ENCODE data around the gene SYT7. TPM values are rescaled to one million over a fixed set of nuclear protein-coding genes. Genes with fewer than 3 reads are reported as not detected.
"Not testable (repeated sequence)": the region's sequence is repeated elsewhere in the genome, so short reads cannot be mapped to it uniquely, and the experiment has no call there.

SYT7 gene
- total RNA-seq, 1 donor from 2014 or later: 23.7 TPM

- ATAC-seq (ENCODE audit: poor library complexity) (no peak), DNase-seq (no peak)
- intact Hi-C loops (cut with DNase I): no loop called here
Measured at GRCh38 chr11:61496602-61497400, 84.1 kb downstream of the SYT7 start.

DNA sequence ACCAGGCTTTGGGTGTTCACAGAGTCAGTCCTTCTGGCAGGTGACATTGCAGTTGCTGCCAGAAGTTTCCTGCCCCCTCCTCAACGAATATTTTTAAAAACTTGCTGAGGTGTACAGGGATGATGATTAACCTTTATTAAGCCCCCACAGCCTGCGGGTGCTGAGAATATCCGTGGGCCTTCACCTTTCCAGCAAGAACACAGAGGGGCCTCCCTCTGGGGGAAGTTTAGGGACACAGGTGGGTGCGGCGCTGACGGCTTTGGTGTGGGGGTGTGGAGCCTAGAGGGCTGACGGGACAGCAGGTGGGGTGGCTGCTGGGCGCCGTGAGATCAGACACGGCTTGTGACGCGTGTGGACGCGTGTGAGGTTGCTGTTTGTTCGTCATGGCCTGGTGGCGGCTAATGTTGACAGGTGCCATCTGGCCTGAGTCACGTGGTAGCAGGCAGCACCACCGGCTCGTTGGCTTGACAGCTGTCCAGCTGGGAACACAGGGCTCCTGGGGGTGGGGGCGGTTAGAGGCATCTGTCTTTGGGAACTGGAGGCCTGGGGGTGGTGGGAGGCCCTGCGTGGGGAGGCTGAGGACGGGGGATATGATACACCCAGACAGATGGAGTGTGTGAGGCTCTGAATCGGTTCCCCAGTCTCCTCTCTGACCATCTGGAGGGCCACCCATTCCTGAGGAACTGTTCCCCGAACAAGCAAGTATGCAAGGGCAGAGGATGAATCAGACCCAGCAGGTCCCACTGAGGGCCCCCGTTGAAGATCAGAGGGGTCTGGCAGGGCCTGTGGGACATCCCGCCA is 84.9 kb downstream of the SYT7 start:
- DNase-seq (no peak), ATAC-seq (ENCODE audit: poor library complexity) (peak; percentile 15)
- intact Hi-C loops (cut with DNase I): no loop called here

- intact Hi-C loops (cut with DNase I): no loop called here
- DNase-seq (no peak), ATAC-seq (ENCODE audit: poor library complexity) (peak; percentile 54)
Measured at GRCh38 chr11:61494381-61494961, 86.4 kb downstream of the SYT7 start.

- ATAC-seq (ENCODE audit: poor library complexity): no peak
- intact Hi-C loops (cut with DNase I): no loop called here
Measured at GRCh38 chr11:61491736-61492395, 89.0 kb downstream of the SYT7 start.

GRCh38 chr11:61489833-61490721 is 90.8 kb downstream of the SYT7 start:
- ATAC-seq (ENCODE audit: poor library complexity) (peak; percentile 59), DNase-seq (peak; percentile 72)
- intact Hi-C loops (cut with DNase I): no loop called here

More at GRCh38 chr11:61491736-61492395, 89.0 kb downstream of the SYT7 start:
- DNase-seq: no peak

DNA sequence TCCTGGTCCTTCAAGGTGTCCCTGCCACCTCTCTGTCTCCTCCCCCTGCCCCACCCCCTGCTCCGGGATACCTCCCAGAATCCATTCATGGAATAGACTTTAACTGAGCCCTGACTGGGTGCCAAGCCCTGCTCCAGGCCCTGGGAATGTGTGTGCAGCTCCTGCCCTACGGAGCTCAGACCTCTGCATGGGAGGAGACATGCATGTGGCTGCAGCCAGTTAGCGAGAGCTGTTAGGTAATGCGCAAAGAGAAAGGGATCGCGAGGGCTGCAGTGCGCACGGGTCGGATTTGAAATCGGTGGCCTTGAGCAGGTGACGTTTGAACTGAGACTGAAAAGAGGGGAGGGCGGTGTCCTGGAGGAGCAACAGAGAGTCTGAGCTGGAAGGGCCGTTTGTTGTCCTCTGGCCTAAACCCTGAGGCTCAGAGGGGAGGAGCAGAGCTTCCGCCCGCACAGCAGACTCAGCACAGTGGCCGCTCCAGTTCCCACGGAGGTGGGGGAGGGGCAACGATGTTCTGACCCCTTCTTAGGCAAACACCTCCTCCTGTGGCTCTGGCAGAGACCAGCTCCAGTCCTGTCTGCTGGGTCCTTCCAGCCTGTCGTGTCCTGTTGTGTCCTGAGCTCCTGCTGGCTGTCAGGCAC is 92.1 kb downstream of the SYT7 start:
- DNase-seq: peak; percentile 81
- ATAC-seq (ENCODE audit: poor library complexity): peak; percentile 77
- intact Hi-C loops (cut with DNase I): no loop called here

- intact Hi-C loops (cut with DNase I): no loop called here
- ATAC-seq (ENCODE audit: poor library complexity): no peak
- no peak for DNase-seq
Measured at GRCh38 chr11:61487342-61488025, 93.4 kb downstream of the SYT7 start.

- ATAC-seq (ENCODE audit: poor library complexity) (no peak), DNase-seq (no peak)
- intact Hi-C loops (cut with DNase I): no loop called here
Measured at GRCh38 chr11:61486779-61487178, 94.1 kb downstream of the SYT7 start.

DNA sequence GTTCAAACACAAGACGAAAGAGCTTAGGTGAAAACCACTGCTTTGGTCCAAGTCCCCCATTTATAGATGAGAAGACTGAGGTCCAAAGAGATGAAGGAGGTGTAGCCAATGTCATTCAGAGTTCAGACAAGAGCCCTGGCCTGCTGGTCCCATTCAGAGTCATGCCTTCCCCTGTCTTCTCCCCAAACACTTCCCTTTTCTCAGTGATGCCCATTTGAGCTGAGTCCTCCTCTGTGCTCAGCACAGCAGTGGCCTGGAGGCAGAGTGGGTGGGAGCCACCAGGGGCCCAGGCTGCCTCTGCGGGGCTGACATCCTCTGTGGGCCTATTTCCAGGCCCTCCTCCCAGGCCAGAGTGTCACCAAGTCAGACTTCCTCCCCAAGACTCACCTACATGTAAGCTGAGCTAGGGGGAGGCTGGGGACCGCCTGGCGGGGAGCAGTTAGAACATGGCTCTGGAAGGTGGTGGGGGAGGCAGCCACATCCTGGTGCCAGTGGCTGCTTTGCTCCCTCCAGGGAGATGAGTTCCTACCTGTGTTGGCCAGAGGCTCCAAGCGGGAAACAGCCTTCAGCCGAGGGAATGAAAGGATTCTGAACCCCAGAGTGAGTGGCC is 94.8 kb downstream of the SYT7 start:
- intact Hi-C loops (cut with DNase I): no loop called here
- ATAC-seq (ENCODE audit: poor library complexity) (no peak), DNase-seq (no peak)

DNA sequence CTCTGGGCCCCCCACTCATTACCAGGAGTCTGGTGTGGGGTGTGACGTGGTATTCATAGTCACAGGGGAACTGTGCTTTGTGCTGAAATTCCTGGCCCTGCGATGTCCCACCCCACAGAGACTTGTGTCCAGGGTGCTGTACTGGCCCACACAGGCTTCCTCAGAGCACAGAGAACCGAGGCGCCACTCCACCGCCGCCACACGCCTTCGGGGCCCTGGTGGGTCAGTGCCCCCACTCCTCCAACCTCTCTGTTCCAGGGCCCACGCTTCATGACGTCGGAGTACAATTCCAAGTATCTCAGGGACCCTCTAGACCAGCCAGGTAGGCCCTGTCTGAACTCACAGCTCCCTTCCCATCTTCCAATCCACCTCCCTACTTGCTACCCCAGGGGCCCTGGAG is 95.8 kb downstream of the SYT7 start:
- no peak for DNase-seq
- ATAC-seq (ENCODE audit: poor library complexity): no peak
- intact Hi-C loops (cut with DNase I): no loop called here

DNA sequence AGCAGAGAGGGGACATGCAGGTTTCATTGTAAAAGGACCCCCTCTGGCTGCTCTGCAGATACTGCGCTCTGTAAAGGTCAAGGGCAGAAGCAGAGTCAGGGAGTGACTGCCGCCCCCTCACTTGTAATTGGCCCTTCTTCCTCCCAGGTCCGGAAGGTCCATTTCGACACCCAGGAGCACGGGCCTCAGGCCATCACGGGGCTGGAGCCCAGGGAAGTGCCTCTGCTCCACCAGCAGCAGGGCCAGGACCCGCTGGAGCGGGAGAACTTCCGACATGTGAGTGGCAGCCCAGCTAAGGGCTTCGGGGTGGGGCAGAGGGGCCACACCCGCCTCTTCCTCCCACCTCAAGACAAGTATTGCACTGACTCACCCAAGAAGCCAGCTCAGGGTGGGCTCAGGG is 96.3 kb downstream of the SYT7 start:
- DNase-seq (no peak), ATAC-seq (ENCODE audit: poor library complexity) (no peak)
- intact Hi-C loops (cut with DNase I): no loop called here

DNA sequence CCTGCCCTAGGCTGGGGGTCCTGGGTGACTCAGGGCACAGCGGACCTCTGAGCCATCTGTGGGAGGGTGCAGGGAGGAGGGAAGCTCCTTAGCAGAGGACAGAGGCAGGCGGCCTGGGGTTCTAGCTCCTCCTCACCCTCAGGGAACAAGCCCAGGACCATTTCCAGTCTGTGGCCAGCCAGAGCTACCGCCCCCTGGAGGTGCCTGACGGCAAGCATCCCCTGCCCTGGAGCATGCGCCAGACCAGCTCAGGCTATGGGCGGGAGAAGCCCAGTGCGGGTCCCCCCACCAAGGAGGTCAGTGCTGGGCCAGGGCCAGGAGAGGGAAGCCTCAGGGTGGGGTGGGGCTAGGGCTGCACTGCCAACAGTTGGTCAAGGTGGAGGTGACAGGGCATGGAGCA is 98.4 kb downstream of the SYT7 start:
- ATAC-seq (ENCODE audit: poor library complexity): no peak
- intact Hi-C loops (cut with DNase I): no loop called here
- no peak for DNase-seq

- intact Hi-C loops (cut with DNase I): no loop called here
- ATAC-seq (ENCODE audit: poor library complexity) (no peak), DNase-seq (no peak)
Measured at GRCh38 chr11:61481806-61482205, 99.1 kb downstream of the SYT7 start.

GRCh38 chr11:61480994-61481335 is 99.9 kb downstream of the SYT7 start:
- ATAC-seq (ENCODE audit: poor library complexity) (peak; percentile 14), DNase-seq (no peak)
- intact Hi-C loops (cut with DNase I): no loop called here

DNA sequence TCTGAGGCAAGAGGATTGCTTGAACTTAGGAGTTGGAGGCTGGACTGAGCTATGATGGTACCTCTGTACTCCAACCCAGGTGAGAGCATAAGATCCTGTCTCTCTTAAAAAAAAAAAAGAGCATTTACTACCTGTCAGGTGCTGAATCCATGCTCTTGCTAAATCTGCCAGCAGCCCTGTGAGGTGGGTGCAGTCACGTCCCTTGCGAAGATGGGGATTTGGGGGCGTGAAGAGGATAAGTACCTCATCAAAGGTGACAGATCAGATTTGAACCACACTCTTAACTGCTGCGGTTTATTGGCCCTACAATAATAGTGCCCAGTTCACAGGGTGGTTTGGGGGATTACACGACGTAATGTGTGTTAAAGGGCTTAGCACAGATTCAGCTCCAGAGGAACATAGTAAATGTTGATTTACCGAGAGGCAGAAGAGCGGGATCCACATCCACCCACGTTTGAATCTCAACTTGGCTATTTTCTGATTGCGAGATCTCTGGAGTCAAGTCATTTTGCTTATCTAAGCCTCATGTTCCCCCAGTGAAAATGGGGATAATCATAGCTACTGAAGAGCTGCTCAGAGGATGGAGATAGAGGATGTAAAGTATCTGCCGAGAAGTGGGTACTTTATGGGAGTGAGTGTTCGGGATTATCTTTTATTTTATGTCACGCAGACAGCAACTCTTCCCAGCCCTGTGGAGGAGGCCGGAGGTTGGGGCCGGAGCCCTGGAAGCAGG is 100.4 kb downstream of the SYT7 start:
- no peak for ATAC-seq (ENCODE audit: poor library complexity)
- DNase-seq: no peak
- intact Hi-C loops (cut with DNase I): no loop called here

DNA sequence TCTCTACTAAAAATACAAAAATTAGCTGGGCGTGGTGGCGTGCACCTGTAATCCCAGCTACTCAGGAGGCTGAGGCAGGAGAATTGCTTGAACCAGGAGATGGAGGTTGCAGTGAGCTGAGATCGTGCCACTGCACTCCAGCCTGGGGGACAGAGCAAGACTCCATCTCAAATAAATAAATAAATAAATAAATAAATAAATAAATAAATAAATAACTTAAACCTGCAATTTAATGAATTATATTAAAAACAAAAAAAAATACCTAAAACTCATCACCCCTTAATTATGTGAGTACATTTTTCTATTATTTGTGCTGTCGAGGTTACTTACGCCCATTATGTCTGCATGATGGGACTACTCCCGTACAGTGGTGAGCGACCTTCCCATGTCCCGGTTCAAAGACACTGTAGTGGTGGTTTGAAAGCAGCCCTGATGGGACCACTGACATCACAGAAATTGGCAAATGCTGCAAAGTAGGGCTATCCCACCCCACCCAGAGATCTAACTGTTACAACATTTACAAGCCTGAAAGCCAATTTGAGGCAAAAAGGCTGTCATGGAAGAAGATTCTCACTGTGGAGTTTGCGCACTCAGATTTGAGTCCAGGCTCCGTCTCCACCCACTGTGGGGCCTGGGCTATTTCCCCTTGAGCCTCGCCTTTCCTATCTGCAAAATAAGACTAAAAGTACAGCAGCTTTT is 101.4 kb downstream of the SYT7 start:
- DNase-seq: not testable (repeated sequence)
- intact Hi-C loops (cut with DNase I): loop anchor here (5.0 to 10.0 kb wide), 3 partner anchors 38 to 158 kb away; no protein-coding TSS in a partner anchor
- peak; percentile 12 for ATAC-seq (ENCODE audit: poor library complexity)
